IMR-90 (cell line): ENCODE measurements around the gene MAGI1. TPM values are rescaled to one million over a fixed set of nuclear protein-coding genes. Genes with fewer than 3 reads are reported as not detected.
A peak's percentile ranks its signal among the peaks of the same experiment; 100 is the strongest.

ENCODE experiments used
- ATAC-seq: fragments of 200-7000 bp; cut with Tn5 transposase; 2 replicates; pipeline ENCODE4 v1.9.1; 2020; ENCODE audit warnings: low read depth, mild to moderate bottlenecking, moderate library complexity
- BruUV-seq: library from RNA; stranded (reverse); fragments of 400-500 nt; replicated peaks from 2 replicates; lab custom pipeline; 2021; lab: Mats Ljungman, UMichigan
- CTCF ChIA-PET: fragments of 300-600 bp; formaldehyde crosslinking; extraction: SDS; loops from one replicate; lab custom pipeline; 2021; ENCODE audit warnings: antibody characterized with exemption; lab: Yijun Ruan, JAX
- POLR2A ChIA-PET: fragments of 300-600 bp; sonication (Branson Sonifier 250); formaldehyde crosslinking; loops from one replicate; lab custom pipeline; 2022; ENCODE audit warnings: antibody characterized with exemption; ENCODE audit not compliant: unreplicated experiment; lab: Charles Lee
- DNase-seq: peaks from one replicate; pipeline ENCODE4 v3.0.0; 2013
- H2AFZ ChIP-seq: replicated peaks from 2 replicates; pipeline ENCODE3; 2013; ENCODE audit warnings: low read length, mild to moderate bottlenecking; ENCODE audit not compliant: poor library complexity
- H2AK5ac ChIP-seq: 2 replicates; pipeline ENCODE4 v1.6.1; 2013; ENCODE audit warnings: low read depth, low read length, inconsistent platforms
- H2AK9ac ChIP-seq: replicated peaks from 2 replicates; pipeline ENCODE3; 2013; ENCODE audit warnings: mild to moderate bottlenecking, low read depth, low read length, moderate library complexity; ENCODE audit not compliant: poor library complexity
- H2BK120ac ChIP-seq: 2 replicates; pipeline ENCODE4 v1.6.1; 2013; ENCODE audit warnings: low read depth, low read length, inconsistent platforms
- H2BK15ac ChIP-seq: 3 replicates; pipeline ENCODE4 v1.6.1; 2013; ENCODE audit warnings: low read depth, low read length, inconsistent platforms
- H2BK20ac ChIP-seq: 2 replicates; pipeline ENCODE4 v1.6.1; 2013; ENCODE audit warnings: low read depth, mild to moderate bottlenecking, inconsistent platforms, low read length, moderate library complexity
- H2BK5ac ChIP-seq: 2 replicates; pipeline ENCODE4 v1.6.1; 2013; ENCODE audit warnings: mild to moderate bottlenecking, low read depth, low read length, inconsistent platforms; ENCODE audit not compliant: poor library complexity, severe bottlenecking
- H3K14ac ChIP-seq: replicated peaks from 2 replicates; pipeline ENCODE4 v1.6.1; 2013; ENCODE audit warnings: low read depth, low read length, inconsistent platforms
- H3K18ac ChIP-seq: 2 replicates; pipeline ENCODE4 v1.6.1; 2013; ENCODE audit warnings: low read depth, low read length, control low read depth
- H3K23ac ChIP-seq: 2 replicates; pipeline ENCODE4 v1.6.1; 2013; ENCODE audit warnings: low read depth, low read length, inconsistent platforms
- H3K27ac ChIP-seq: 2 replicates; pipeline ENCODE4 v1.5.1; 2013; ENCODE audit warnings: mild to moderate bottlenecking, control low read depth, low read length; ENCODE audit not compliant: insufficient read depth
- H3K27me3 ChIP-seq: 2 replicates; pipeline ENCODE4 v1.6.1; 2013; ENCODE audit warnings: low read length; ENCODE audit not compliant: control insufficient read depth, insufficient read depth
- H3K36me3 ChIP-seq: 2 replicates; pipeline ENCODE4 v1.6.1; 2013; ENCODE audit warnings: low read length, mixed read lengths; ENCODE audit not compliant: control insufficient read depth, insufficient read depth
- H3K4ac ChIP-seq: 2 replicates; pipeline ENCODE4 v1.6.1; 2013; ENCODE audit warnings: low read depth, low read length, inconsistent platforms
- H3K4me1 ChIP-seq: 2 replicates; pipeline ENCODE4 v1.6.1; 2013; ENCODE audit warnings: low read length, mixed read lengths; ENCODE audit not compliant: control insufficient read depth, insufficient read depth
- H3K4me2 ChIP-seq: 2 replicates; pipeline ENCODE4 v1.6.1; 2013; ENCODE audit warnings: low read depth, mild to moderate bottlenecking, control low read depth, low read length, moderate library complexity
- H3K4me3 ChIP-seq: 2 replicates; pipeline ENCODE4 v1.5.1; 2013; ENCODE audit warnings: low read depth, mild to moderate bottlenecking, control low read depth, low read length, moderate library complexity; ENCODE audit not compliant: insufficient read depth
- H3K56ac ChIP-seq: 2 replicates; pipeline ENCODE4 v1.6.1; 2013; ENCODE audit warnings: low read length, inconsistent platforms; ENCODE audit not compliant: insufficient read depth; ENCODE audit errors: extremely low read depth
- H3K79me1 ChIP-seq, 2 experiments: 2 replicates each; pipeline ENCODE4 v1.6.1; 2013; ENCODE audit warnings: low read length in 2 of 2, inconsistent platforms in 1 of 2, low read depth in 1 of 2
- H3K9ac ChIP-seq: 2 replicates; pipeline ENCODE4 v1.6.1; 2013; ENCODE audit warnings: low read depth, low read length, control low read depth
- H3K9me1 ChIP-seq: 2 replicates; pipeline ENCODE4 v1.6.1; 2013; ENCODE audit warnings: low read length, inconsistent platforms; ENCODE audit not compliant: insufficient read depth
- H3K9me3 ChIP-seq: 2 replicates; pipeline ENCODE4 v1.6.1; 2013; ENCODE audit warnings: low read length; ENCODE audit not compliant: control insufficient read depth, insufficient read depth
- H4K20me1 ChIP-seq: 2 replicates; pipeline ENCODE4 v1.6.1; 2013; ENCODE audit warnings: low read length, inconsistent platforms; ENCODE audit not compliant: insufficient read depth
- H4K5ac ChIP-seq: 2 replicates; pipeline ENCODE4 v1.6.1; 2013; ENCODE audit warnings: mild to moderate bottlenecking, low read depth, low read length, control low read depth
- H4K8ac ChIP-seq, 2 experiments: 2 replicates each; pipeline ENCODE4 v1.6.1; 2013; ENCODE audit warnings: low read depth in 2 of 2, low read length in 2 of 2, control low read depth in 1 of 2, inconsistent platforms in 1 of 2
- H4K91ac ChIP-seq: 2 replicates; pipeline ENCODE4 v1.6.1; 2013; ENCODE audit warnings: low read depth, low read length, inconsistent platforms; ENCODE audit not compliant: insufficient read depth
- CEBPB ChIP-seq: IDR thresholded peaks from 2 replicates; pipeline ENCODE4 v1.6.1; 2012; ENCODE audit warnings: low read depth, low read length, improper control_type of control experiment
- CTCF ChIP-seq: conservative IDR thresholded peaks from 2 replicates; pipeline ENCODE4 v1.5.1; 2012; ENCODE audit warnings: mild to moderate bottlenecking, low read depth, low read length, improper control_type of control experiment
- POLR2A ChIP-seq: IDR thresholded peaks from 2 replicates; pipeline ENCODE4 v1.6.1; 2012; ENCODE audit warnings: mild to moderate bottlenecking, low read depth, low read length
- SMC3 ChIP-seq: fragments of 150-350 bp; IDR thresholded peaks from 2 replicates; pipeline ENCODE4 v1.6.1; 2016; ENCODE audit warnings: low read depth, mild to moderate bottlenecking, antibody characterized with exemption, low read length, moderate library complexity
- WGBS, 2 experiments: methylation state at CpG; one replicate each; pipeline versions ENCODE4 v1.1.5 to v1.1.7; 2013; ENCODE audit warnings: missing lambda C conversion rate in 2 of 2; ENCODE audit not compliant: insufficient read length in 1 of 2; ENCODE audit errors: extremely low coverage in 2 of 2; 5-methylcytosine and 5-hydroxymethylcytosine counted together
- dilution Hi-C: fragments of 300-500 bp; cut with HindIII; formaldehyde crosslinking; loops from one replicate; pipeline ENCODE4 v1.14.3; 2018; ENCODE audit warnings: low sequenced_read_pairs; ENCODE audit not compliant: unreplicated experiment
- in situ Hi-C: fragments of 300-500 bp; cut with MboI; formaldehyde crosslinking; loops from 3 replicates; pipeline ENCODE4 v1.14.3; 2019; ENCODE audit warnings: low sequenced_read_pairs, inconsistent platforms, mixed read lengths
- intact Hi-C: fragments of 100-400 bp; cut with micrococcal nuclease; formaldehyde crosslinking; loops from 2 replicates; pipeline ENCODE4 v1.10.0; 2022
- polyA plus RNA-seq, 3 experiments: library from polyadenylated mRNA; depleted of rRNA; stranded (reverse); fragments of >200 nt; gene quantifications; 2 replicates each; pipeline ENCODE4 v1.2.3, GENCODE V29; 2012; ENCODE audit warnings: low replicate concordance in 1 of 3
- total RNA-seq: library from RNA; depleted of rRNA; stranded (reverse); fragments of >200 nt; gene quantifications from 2 replicates; pipeline ENCODE4 v1.2.3, GENCODE V29; 2012
- TF ChIP-seq, protein P1 (sequence below): fragments of 150-350 bp; IDR thresholded peaks from 2 replicates; pipeline ENCODE4 v1.6.1; 2016; ENCODE audit warnings: low read depth, mild to moderate bottlenecking, low read length, moderate library complexity, borderline replicate concordance

MAGI1 gene
- total and polyA plus RNA-seq, 2 of the 4 experiments (the other 2 are of a cell fraction), result 14.5 to 24.2 TPM

DNA sequence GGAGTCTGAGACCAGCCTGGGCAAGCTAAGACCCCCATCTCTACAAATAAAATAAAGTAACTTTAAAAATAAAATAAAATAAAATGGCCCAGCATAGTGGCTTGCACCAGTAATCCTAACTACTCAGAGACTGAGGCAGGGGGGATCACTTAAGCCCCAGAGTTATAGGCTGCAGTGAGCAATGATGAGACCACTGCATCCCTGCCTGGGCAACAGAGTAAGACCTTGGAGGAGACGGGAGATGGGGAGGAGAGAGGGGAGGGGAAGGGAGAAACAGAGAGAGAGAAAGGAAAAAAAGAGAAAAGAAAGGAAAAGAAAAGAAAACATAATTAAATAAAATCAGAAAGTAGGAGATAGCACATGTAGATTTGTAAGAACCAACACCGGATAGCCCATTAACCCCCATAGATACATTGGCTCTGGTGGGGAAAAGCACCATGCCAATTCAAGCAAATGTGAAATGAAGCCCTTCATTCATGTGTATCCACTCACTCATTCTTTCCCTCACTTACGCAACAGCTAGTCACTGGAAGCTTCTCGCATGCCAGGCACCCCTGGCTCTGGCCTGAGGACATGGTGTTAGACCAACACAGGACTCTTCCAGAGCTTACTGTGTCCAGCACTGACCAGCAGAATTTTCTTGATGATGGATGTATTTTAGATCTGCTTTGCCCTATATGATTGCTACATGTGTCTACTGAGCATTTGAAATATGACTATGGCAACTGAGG, 183.2 kb downstream of the MAGI1 start:
- no peaks in the 10 kb centered on the region for H3K27me3 ChIP-seq
- no peak overlapping the region for H3K18ac ChIP-seq
- peaks cover 34 to 52% of the 10 kb centered on the region in 2 experiments; a peak in 3 of 4 replicates for H3K79me1 ChIP-seq
- H3K4me3 ChIP-seq, result no peak overlapping the region
- no peak overlapping the region for H2BK20ac ChIP-seq
- in situ Hi-C loops, result no loop called here
- dilution Hi-C loops, result no loop called here
- H2AK9ac ChIP-seq, result no peak overlapping the region
- peaks cover 14% of the 10 kb centered on the region; the same call in 1 of the 2 replicates for H4K20me1 ChIP-seq
- H3K4me2 ChIP-seq, result no peak overlapping the region
- H2AFZ ChIP-seq, result no peak overlapping the region
- no peaks in the 10 kb centered on the region for H3K36me3 ChIP-seq
- no TSS peak for BruUV-seq
- no peaks in the 10 kb centered on the region; the same call in 1 of the 2 replicates for H3K9me3 ChIP-seq
- no peak overlapping the region for H4K91ac ChIP-seq
- H3K14ac ChIP-seq, result no peak overlapping the region
- intact Hi-C loops, result no loop called here
- no peak overlapping the region for H3K23ac ChIP-seq
- ATAC-seq, result no peak
- H3K27ac ChIP-seq, result no peak overlapping the region
- no peak overlapping the region for H3K4ac ChIP-seq
- no peak overlapping the region for H2AK5ac ChIP-seq
- ChIA-PET CTCF (no interaction called here), POLR2A (no interaction called here)
- H2BK5ac ChIP-seq, result no peak overlapping the region
- H4K8ac ChIP-seq, result no peak overlapping the region
- H2BK15ac ChIP-seq, result no peak overlapping the region
- no peak overlapping the region for H3K9ac ChIP-seq
- H3K9me1 ChIP-seq, result peaks cover 8% of the 10 kb centered on the region
- peaks cover 9% of the 10 kb centered on the region for H3K4me1 ChIP-seq
- no CpG with 5 or more reads among the region's 4 CpGs for WGBS, 2 experiments
- DNase-seq, result peak; percentile 45
- TF ChIP-seq, protein P1, sequence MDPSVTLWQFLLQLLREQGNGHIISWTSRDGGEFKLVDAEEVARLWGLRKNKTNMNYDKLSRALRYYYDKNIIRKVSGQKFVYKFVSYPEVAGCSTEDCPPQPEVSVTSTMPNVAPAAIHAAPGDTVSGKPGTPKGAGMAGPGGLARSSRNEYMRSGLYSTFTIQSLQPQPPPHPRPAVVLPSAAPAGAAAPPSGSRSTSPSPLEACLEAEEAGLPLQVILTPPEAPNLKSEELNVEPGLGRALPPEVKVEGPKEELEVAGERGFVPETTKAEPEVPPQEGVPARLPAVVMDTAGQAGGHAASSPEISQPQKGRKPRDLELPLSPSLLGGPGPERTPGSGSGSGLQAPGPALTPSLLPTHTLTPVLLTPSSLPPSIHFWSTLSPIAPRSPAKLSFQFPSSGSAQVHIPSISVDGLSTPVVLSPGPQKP, result no peak
- TF ChIP-seq CTCF (no peak), POLR2A (no peak), SMC3 (no peak), CEBPB (peak; percentile 91)
- no peak overlapping the region for H2BK120ac ChIP-seq
- H3K56ac ChIP-seq, result no peak overlapping the region
- no peak overlapping the region for H4K5ac ChIP-seq
